HT-29 (cell line): ENCODE measurements around the gene OR2T11. TPM values are rescaled to one million over a fixed set of nuclear protein-coding genes. Genes with fewer than 3 reads are reported as not detected.
"Not testable (repeated sequence)": the region's sequence is repeated elsewhere in the genome, so short reads cannot be mapped to it uniquely, and the experiment has no call there.

Experiments
- DNase-seq: peaks from one replicate; pipeline ENCODE4 v3.0.0-alpha.2; 2015; ENCODE audit warnings: low spot score
- small RNA-seq: library from RNA; depleted of rRNA; stranded (forward); fragments of <200 nt; gene quantifications from one replicate; pipeline ENCODE3, GENCODE V24; 2014
- total RNA-seq: library from RNA; depleted of rRNA; stranded (reverse); fragments of >200 nt; shearing (Covaris generic); gene quantifications from 2 replicates; pipeline ENCODE4 v1.2.3, GENCODE V29; 2014; rRNA removed

OR2T11 gene
- total RNA-seq, 1 experiment from 2014 or later = not detected

DNA sequence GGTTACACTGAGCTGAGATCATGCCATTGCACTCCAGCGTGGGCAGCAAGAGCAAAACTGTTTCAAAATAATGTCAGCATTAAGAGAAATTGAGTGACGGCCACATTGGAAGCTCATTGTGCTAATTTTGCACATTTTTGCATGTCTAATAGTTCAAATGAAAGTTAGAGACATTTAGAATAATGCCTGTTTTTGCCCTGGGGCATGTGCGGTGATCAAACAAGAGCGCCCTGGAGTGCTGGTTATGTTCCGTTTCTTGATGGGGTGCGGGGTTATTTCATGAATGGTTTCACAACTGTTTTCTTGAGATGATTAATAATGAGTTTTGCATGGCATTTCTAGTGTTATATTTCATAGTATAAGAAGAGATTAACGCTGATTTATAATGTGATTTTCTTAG lies 13.1 kb downstream of the OR2T11 start:
- DNase-seq = no peak

DNA sequence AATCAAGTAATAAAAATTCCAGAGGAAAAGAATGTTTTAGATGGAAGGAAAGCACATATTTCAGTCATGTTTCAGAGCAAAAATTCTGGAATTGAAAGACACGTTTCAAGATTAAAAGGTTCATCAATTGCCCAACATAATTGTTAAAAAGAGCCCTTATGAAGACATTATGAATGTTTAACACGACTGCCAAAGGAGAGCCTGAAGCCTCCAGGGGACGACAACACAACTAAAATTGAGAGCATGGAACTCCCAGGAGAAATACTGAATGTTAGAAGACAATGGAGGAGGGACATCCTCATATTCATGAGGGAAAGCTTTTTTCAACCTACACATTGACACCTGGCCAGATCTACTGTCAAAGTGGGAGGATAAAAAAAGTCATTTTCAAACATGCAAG lies 16.0 kb downstream of the OR2T11 start:
- peak; percentile 58 for DNase-seq

DNA sequence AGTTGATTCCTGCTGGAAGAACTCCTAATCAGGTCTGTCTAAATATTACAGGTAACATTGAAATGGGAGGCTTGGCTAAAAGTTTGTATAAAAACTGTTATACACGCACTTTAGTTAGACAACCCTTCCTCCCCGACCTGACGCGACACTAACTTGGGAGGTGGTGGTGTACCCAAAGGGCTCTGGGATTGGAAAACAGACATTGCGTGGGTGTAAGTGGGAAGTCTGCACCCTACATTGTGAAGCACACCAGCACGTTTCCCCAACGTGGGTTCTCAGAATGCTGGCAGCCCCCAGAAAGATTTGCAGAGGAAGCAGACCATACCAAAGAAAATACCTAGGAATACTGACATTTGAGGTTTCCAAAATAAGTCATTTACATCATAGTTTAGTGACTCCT lies 16.8 kb downstream of the OR2T11 start:
- DNase-seq = no peak

DNA sequence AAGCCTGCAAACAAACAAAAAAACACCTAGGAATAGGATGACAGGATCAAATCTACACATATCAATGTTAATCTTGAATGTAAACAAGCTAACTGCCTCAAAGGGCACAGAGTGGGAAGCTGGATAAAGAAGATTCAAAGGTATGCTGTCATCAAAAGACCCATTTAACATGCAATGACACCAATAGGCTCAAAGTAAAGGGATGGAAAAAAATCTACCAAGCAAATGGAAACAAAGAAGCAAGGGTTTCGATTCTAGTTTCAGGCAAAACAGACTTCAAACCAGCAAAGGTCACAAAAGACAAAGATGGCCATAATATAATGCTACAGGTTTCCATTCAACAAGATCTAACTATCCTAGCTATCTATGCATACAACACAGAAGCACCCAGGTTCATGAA lies 21.1 kb downstream of the OR2T11 start:
- no peak for DNase-seq

DNA sequence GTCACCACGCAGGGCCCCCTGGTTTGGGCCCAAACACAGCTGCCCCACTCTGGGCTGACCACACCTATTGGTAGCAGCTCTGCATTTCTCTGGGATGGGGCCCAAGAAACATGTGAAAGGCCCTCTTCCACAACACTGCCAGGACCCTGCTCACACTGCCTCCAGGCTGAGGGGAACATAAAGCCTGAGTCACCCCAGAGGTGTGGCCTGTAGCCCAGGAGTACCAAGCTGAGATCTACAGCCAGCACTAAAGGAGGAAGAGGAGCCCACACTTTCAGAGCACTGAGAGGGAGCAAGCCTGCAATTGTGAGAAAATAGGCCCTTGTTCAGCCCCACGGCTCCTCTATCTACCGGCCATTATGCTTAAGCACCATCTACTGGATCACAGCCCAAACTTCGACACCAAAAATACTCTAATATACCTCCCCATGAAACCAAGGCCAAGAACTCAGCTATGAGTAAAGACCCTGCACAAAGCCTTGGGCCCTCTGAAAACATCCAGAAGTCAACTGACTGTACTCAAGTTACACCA lies 22.9 kb downstream of the OR2T11 start:
- DNase-seq = no peak

DNA sequence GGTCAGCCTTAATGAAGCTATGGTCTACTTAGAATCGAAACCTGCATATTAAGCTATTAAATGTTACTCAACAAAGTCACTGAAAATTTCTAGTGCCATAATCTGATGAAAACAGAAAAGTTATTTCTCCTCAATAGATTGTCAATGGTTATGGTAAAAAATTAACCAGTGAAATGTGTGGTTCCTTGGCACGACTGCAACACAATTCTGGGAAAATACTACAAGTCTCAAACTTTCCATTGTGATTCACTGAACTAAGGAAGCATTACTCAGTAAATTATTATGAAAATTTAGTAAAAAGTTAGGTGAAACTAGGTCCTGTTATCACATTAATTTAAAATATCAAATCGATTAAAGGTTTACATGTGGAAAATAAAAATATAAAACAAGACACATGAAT lies 24.6 kb downstream of the OR2T11 start:
- DNase-seq = no peak

DNA sequence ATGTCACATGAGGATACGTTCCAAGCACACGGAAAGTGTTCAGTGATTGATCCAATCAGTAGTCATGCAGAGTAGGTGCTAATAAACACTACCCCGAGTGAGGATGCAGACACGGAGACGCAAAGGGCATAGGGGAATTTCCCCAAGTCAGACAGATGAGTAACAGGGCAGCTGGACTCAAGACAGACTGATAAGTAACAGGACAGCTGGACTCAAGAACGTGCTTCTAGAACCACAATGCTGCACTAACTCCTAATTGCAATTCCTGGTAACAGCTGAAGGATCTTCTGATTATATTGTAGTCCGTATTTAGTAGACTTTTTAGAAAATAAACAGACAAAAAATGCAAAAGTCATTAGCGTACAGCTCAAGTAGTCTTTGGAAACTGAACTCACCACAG lies 35.5 kb downstream of the OR2T11 start:
- DNase-seq = no peak

DNA sequence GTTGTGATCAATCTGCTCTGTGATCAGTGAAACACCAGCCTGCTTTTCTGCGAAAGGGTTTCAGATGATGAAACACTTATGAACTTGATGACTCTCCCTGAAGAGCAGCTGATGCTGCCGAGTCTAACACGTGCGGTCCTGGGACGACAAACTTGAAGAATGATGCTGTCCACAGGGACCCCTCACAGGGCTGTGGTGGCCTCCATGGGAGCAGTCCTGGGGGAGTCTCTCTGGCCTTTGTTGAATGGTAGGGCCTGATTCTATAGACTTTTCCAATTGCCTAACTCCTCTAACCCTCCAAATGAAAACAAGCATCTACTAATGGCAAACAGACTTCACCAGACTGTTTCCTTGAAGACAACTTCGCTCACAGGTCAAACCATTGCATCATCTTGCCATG lies 37.3 kb downstream of the OR2T11 start, which contains the start of gene OR2T10:
TSS of gene OR2T10 (minus strand) at position 112 of the 400 bp plus-strand sequence. CDS start 3,932 bp downstream, outside the sequence.
- DNase-seq = no peak

DNA sequence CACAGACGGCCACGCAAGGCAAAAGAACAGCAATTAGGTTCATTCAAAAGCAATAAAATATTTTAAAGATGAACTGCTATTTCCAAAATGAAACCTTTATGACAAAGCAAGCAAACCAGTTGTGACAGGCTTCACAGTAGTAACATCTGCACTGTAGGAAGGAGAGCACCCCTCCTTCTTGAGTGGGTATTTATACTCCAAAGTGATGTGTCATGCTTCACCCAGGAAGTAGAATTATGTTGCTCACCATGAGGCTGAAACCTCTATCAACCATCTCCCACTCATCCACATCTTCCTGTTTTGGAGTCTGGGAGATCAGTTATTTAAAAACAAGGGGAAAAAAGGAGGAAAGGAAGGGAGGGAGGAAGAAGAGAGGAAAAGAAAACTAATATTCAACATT lies 38.3 kb downstream of the OR2T11 start:
- no peak for DNase-seq

DNA sequence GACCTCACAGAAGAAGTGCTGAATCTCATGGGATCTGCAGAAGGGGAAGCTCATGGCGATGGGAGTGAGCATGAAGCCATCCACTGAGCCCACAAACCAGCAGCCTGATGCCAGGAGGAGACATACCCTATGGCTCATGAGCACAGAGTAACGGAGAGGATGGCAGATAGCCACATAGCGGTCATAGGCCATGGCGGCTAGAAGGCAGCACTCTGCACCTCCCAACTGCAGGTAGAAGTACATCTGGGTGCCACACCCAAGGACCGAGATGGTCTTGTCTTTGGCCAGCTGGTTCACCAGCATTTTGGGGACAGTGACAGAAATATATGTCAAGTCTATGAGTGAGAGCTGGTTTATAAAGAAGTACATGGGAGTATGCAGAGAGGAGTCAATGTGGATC lies 41.7 kb downstream of the OR2T11 start:
- no peak for DNase-seq

DNA sequence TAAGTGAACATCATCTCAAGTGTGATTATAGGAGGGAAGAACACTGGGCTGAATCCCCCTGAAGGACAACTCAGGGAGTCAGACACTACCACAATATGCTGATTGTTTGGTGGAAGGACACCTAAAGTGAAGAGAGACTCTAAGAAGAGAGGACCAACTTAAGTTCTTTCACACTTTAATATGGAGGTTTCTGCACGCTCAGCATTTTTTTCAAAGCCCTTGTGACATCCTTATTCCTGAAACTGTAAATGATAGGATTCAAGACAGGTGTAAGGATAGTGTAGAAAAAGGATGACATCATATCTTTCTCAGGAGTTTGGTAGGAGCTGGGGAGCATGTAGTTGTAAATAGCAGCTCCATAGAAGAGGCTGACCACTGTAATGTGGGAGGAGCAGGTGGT lies 42.2 kb downstream of the OR2T11 start:
- DNase-seq = no peak

DNA sequence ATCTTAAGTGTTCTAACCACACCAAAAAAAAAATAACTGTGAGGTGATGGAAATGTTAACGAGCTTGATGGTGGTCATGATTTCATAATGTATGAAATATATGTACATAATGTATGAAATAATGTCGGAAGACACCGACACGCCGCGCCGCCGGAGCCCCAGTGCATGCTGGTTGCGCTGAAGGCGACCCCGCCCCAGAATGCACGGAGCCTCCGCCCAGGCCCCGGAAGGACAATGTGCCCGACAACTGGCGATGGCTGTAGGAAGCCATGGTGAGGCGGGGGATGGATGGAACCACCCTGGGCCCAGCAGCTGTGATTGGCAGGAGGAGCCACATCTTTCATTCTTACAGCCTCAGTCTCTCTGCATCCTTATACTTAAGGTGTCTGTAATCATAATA lies 44.8 kb downstream of the OR2T11 start:
- DNase-seq = no peak

DNA sequence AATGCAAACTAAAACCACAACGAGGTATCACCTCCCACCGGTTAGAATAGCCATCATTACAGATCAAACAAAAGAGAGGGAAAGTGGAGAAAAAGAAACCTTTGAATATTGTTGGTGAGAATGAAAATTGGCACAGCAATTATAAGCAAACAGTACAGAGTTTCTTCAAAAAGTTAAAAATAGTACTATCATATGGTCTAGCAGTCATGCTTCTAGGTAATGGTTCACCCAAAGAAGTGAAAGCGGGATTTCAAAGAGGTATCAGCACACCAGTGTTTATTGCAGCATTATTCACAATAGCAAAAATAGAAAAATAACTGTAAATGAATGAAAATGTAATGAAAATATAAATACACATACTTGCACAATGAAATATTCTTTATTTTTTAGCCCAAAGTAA lies 45.6 kb downstream of the OR2T11 start:
- no peak for DNase-seq

DNA sequence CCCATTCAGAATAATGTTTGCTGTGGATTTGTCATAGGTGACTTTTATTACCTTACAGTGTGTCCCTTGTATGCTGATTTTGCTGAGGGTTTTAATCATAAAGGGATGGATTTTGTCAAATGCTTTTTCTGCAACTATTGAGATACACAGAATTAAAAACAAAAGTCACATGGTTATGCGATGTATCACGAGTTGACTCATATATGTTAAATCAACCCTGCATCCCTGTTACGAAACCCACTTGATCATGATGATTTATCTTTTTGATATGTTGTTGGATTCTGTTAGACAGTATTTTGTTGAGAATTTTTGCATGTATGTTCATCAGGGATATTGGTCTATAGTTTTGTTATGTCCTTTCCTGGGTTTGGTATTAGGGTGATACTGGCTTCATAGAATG lies 49.6 kb downstream of the OR2T11 start:
- DNase-seq = no peak

DNA sequence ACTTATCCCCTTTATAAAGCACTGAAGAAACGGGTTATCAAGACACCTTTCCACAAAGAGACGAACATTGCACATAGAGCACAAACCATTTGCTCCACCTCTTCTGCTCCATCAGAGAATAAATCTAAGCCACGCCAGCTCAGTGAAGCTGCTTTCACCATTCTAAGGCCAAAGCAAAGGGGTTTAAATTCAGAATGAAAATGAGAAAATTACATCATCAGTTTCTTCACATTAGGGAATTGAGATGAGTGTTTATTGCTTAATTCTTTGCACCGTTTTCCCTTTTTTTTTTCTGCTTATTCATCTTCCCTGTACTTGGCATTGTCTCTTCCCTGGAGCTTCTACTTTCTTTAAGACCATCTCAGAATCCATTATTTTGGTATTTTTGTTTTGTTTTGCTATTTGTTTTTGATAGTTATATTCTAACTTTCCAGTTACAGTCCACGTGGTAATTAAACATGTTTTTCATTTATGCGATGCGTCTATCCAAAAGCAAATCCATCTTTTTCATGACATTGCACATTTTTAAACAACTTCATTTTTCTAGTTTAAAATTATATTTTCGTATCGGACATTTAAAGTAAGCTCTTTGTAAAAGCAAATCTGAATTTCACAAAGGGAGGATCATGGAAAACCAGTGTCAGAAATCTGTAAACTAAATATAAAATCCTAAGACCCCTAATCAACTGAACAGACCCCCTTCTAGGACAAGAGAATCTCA lies 58.5 kb downstream of the OR2T11 start:
- no peak for DNase-seq

DNA sequence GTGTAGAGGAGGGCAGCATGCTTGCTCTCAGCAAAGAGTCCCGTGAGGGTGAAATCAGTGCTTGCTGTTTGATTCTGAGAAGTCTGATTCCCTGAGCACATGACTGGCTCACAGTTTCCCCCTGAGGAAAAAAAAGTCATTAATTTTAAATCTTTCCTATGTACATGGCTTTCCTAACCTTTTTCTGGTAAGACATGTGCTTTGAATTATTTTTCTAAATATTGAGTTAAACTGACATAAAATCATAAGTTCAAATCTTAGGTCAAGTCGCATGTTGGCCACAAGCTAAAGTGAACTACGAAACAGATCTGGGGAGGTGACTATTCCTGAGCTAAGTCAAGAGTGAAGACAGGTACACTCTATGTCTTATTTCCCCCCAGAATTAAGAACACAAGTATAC lies 60.2 kb downstream of the OR2T11 start, which contains the start of gene OR2T34:
TSS of gene OR2T34 (minus strand) at position 101 of the 400 bp plus-strand sequence. CDS start at position 101, 0 bp downstream.
- DNase-seq = not testable (repeated sequence)

DNA sequence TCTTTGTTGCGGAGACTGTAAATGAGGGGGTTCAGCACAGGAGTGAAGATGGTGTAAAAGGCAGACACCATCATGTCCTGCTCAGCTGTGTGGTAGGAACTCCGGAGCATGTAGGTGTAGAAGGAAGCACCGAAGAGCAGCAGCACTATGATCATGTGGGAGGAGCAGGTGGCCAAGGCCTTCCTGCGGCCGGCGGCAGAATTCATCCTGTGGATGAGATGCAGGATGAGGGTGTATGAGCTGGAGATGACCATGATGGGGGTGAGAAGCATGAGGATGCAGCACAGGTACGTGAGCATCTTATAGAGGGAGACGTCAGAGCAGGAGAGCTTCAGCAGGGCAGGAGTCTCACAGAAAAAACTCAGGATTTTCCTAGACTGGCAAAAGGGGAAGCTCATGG lies 61.0 kb downstream of the OR2T11 start:
- DNase-seq = not testable (repeated sequence)

Small RNAs within 50 kb of the gene (small RNA-seq; reads per million reads assigned to genes)
- not detected for gene RF00019

Other genes with a start within 250 kb of the OR2T11 start
- not detected in 2 replicates for gene OR2T1, start 232.0 kb downstream of the OR2T11 start, total RNA-seq
- not detected in 2 replicates for gene OR2T2, start 189.5 kb downstream of the OR2T11 start, total RNA-seq
- not detected in 2 replicates for gene OR2T3, start 161.7 kb downstream of the OR2T11 start, total RNA-seq
- not detected in 2 replicates for gene OR2T5, start 146.5 kb downstream of the OR2T11 start, total RNA-seq
- gene OR2G6, start 127.0 kb downstream of the OR2T11 start, total RNA-seq = not detected in 2 replicates
- not detected in 2 replicates for gene OR2T29, start 72.3 kb downstream of the OR2T11 start, total RNA-seq
- not detected in 2 replicates for gene OR2T34, start 60.3 kb downstream of the OR2T11 start, total RNA-seq
- gene OR2T10, start 37.4 kb downstream of the OR2T11 start, total RNA-seq = not detected in 2 replicates
- gene OR2T35, start 10.2 kb upstream of the OR2T11 start, total RNA-seq = not detected in 2 replicates
- not detected in 2 replicates for gene OR2T27, start 20.4 kb upstream of the OR2T11 start, total RNA-seq
- not detected in 2 replicates for gene OR14I1, start 67.7 kb upstream of the OR2T11 start, total RNA-seq
- gene LYPD8, start 120.7 kb upstream of the OR2T11 start, total RNA-seq = 2.4 TPM in 1 of 2 replicates, not detected in the other
- 23.4 and 23.5 TPM in 2 replicates for gene SH3BP5L, start 190.8 kb upstream of the OR2T11 start, total RNA-seq
- 36.0 and 37.7 TPM in 2 replicates for gene ZNF672, start 203.1 kb upstream of the OR2T11 start, total RNA-seq
- gene ZNF692, start 224.0 kb upstream of the OR2T11 start, total RNA-seq = 57.9 and 58.0 TPM in 2 replicates